GM13977 (cell line): ENCODE data around the gene ZDHHC11.
"Not testable (repeated sequence)": the region's sequence is repeated elsewhere in the genome, so short reads cannot be mapped to it uniquely, and the experiment has no call there.

Source experiments
- DNase-seq: peaks from one replicate; pipeline ENCODE4 v3.0.0; 2012; ENCODE audit warnings: low spot score
- CTCF ChIP-seq: IDR thresholded peaks from 2 replicates; pipeline ENCODE4 v1.5.1; 2012; ENCODE audit warnings: mild to moderate bottlenecking, control low read depth; ENCODE audit not compliant: insufficient read depth; ENCODE audit errors: extremely low read depth, missing control alignments
- in situ Hi-C: fragments of 300-500 bp; cut with MboI; formaldehyde crosslinking; loops from one replicate; pipeline ENCODE4 v1.12.0; 2022; ENCODE audit warnings: low sequenced_read_pairs, low pct_unique_long_range_greater_than_20kb, mixed read lengths, inconsistent platforms; ENCODE audit not compliant: unreplicated experiment

The ZDHHC11 gene

GRCh38 chr5:801472-801871 is 49.3 kb downstream of the ZDHHC11 start:
- no peak for TF ChIP-seq CTCF
- no peak for DNase-seq
- in situ Hi-C loops: no loop called here

GRCh38 chr5:801055-801454 is 49.7 kb downstream of the ZDHHC11 start:
- DNase-seq, in situ Hi-C loops: not testable (repeated sequence)

- in situ Hi-C loops, DNase-seq: not testable (repeated sequence)
Observed at GRCh38 chr5:798505-799138, 52.2 kb downstream of the ZDHHC11 start.

- DNase-seq, in situ Hi-C loops: not testable (repeated sequence)
Observed at GRCh38 chr5:797986-798385, 52.8 kb downstream of the ZDHHC11 start.

GRCh38 chr5:795873-796272 is 54.9 kb downstream of the ZDHHC11 start:
- DNase-seq, in situ Hi-C loops: not testable (repeated sequence)

- in situ Hi-C loops, DNase-seq: not testable (repeated sequence)
Observed at GRCh38 chr5:794948-795347, 55.8 kb downstream of the ZDHHC11 start.

GRCh38 chr5:788703-789102 is 62.1 kb downstream of the ZDHHC11 start:
- DNase-seq, in situ Hi-C loops: not testable (repeated sequence)

- DNase-seq, in situ Hi-C loops: not testable (repeated sequence)
Observed at GRCh38 chr5:787857-788233, 62.9 kb downstream of the ZDHHC11 start.

- in situ Hi-C loops: not testable (repeated sequence)
Observed at GRCh38 chr5:787224-787856, 63.4 kb downstream of the ZDHHC11 start.

GRCh38 chr5:785181-785705 is 65.5 kb downstream of the ZDHHC11 start:
- DNase-seq, in situ Hi-C loops: not testable (repeated sequence)

More at GRCh38 chr5:787224-787856, 63.4 kb downstream of the ZDHHC11 start:
- not testable (repeated sequence) for DNase-seq

GRCh38 chr5:784428-785177 is 66.2 kb downstream of the ZDHHC11 start, which contains the start of gene ZDHHC11B:
Gene ZDHHC11B, minus strand, starts transcription at chr5:784729. Its CDS starts 17,810 bp downstream, at chr5:766919.
- in situ Hi-C loops: not testable (repeated sequence)
- peak; percentile 97 for DNase-seq

GRCh38 chr5:783881-784427 is 66.8 kb downstream of the ZDHHC11 start:
- DNase-seq: peak; percentile 22
- in situ Hi-C loops: not testable (repeated sequence)

- in situ Hi-C loops, DNase-seq: not testable (repeated sequence)
Observed at GRCh38 chr5:783049-783802, 67.6 kb downstream of the ZDHHC11 start.

GRCh38 chr5:782356-782755 is 68.4 kb downstream of the ZDHHC11 start:
- DNase-seq, in situ Hi-C loops: not testable (repeated sequence)

- DNase-seq, in situ Hi-C loops: not testable (repeated sequence)
Observed at GRCh38 chr5:780571-780970, 70.2 kb downstream of the ZDHHC11 start.

- not testable (repeated sequence) for DNase-seq
- in situ Hi-C loops: loop anchor here (10.0 kb wide), 1 partner anchor 94 kb away; no protein-coding TSS in a partner anchor
Observed at GRCh38 chr5:778967-779366, 71.8 kb downstream of the ZDHHC11 start.
